ENCODE results near the gene KRT74.

The KRT74 gene

GRCh38 chr12:52604859-52605258 is 31.2 kb upstream of the KRT74 start:
- H3K4me3 ChIP-seq (ENCODE audit: low read depth, low read length): no peak overlapping the region
- TF ChIP-seq CTCF (IDR thresholded peaks at IDR 0.05; ENCODE audit: low read depth, low read length): no peak
- DNase-seq (ENCODE audit: low read depth, low spot score): no peak
- in situ Hi-C loops (cut with HindIII; ENCODE audit: low sequenced_read_pairs): no loop called here

- DNase-seq (ENCODE audit: low read depth, low spot score): no peak
- H3K4me3 ChIP-seq (ENCODE audit: low read depth, low read length): no peak overlapping the region
- TF ChIP-seq CTCF (IDR thresholded peaks at IDR 0.05; ENCODE audit: low read depth, low read length): no peak
These were observed 29.7 kb upstream of the KRT74 start for GRCh38 chr12:52603314-52603713.

GRCh38 chr12:52602552-52602951 is 28.9 kb upstream of the KRT74 start:
- no peak overlapping the region for H3K4me3 ChIP-seq (ENCODE audit: low read depth, low read length)
- TF ChIP-seq CTCF (IDR thresholded peaks at IDR 0.05; ENCODE audit: low read depth, low read length): no peak
- in situ Hi-C loops (cut with HindIII; ENCODE audit: low sequenced_read_pairs): no loop called here
- DNase-seq (ENCODE audit: low read depth, low spot score): no peak

More at GRCh38 chr12:52603314-52603713, 29.7 kb upstream of the KRT74 start:
- in situ Hi-C loops (cut with HindIII; ENCODE audit: low sequenced_read_pairs): no loop called here

- no peak overlapping the region for H3K4me3 ChIP-seq (ENCODE audit: low read depth, low read length)
- DNase-seq (ENCODE audit: low read depth, low spot score): no peak
- in situ Hi-C loops (cut with HindIII; ENCODE audit: low sequenced_read_pairs): no loop called here
- no peak for TF ChIP-seq CTCF (IDR thresholded peaks at IDR 0.05; ENCODE audit: low read depth, low read length)
These were observed 28.0 kb upstream of the KRT74 start for GRCh38 chr12:52601671-52602070.

- in situ Hi-C loops (cut with HindIII; ENCODE audit: low sequenced_read_pairs): no loop called here
- no peak for TF ChIP-seq CTCF (IDR thresholded peaks at IDR 0.05; ENCODE audit: low read depth, low read length)
- DNase-seq (ENCODE audit: low read depth, low spot score): no peak
- no peak within 1 kb of the TSS for H3K4me3 ChIP-seq (ENCODE audit: low read depth, low read length)
These were observed 27.4 kb upstream of the KRT74 start, which contains the start of gene KRT72 for GRCh38 chr12:52600941-52601481. TSS of gene KRT72 (minus strand) at chr12:52601463. CDS start at chr12:52601452, 11 bp downstream.

GRCh38 chr12:52600475-52600874 is 26.8 kb upstream of the KRT74 start:
- no peak for DNase-seq (ENCODE audit: low read depth, low spot score)
- in situ Hi-C loops (cut with HindIII; ENCODE audit: low sequenced_read_pairs): no loop called here
- H3K4me3 ChIP-seq (ENCODE audit: low read depth, low read length): no peak overlapping the region
- TF ChIP-seq CTCF (IDR thresholded peaks at IDR 0.05; ENCODE audit: low read depth, low read length): no peak
